Measurements from ENCODE around the gene OLFM1. TPM values are rescaled to one million over a fixed set of nuclear protein-coding genes. Genes with fewer than 3 reads are reported as not detected.

Gene OLFM1
- total RNA-seq, 1 experiment from 2014 or later: 3.5 TPM

DNA sequence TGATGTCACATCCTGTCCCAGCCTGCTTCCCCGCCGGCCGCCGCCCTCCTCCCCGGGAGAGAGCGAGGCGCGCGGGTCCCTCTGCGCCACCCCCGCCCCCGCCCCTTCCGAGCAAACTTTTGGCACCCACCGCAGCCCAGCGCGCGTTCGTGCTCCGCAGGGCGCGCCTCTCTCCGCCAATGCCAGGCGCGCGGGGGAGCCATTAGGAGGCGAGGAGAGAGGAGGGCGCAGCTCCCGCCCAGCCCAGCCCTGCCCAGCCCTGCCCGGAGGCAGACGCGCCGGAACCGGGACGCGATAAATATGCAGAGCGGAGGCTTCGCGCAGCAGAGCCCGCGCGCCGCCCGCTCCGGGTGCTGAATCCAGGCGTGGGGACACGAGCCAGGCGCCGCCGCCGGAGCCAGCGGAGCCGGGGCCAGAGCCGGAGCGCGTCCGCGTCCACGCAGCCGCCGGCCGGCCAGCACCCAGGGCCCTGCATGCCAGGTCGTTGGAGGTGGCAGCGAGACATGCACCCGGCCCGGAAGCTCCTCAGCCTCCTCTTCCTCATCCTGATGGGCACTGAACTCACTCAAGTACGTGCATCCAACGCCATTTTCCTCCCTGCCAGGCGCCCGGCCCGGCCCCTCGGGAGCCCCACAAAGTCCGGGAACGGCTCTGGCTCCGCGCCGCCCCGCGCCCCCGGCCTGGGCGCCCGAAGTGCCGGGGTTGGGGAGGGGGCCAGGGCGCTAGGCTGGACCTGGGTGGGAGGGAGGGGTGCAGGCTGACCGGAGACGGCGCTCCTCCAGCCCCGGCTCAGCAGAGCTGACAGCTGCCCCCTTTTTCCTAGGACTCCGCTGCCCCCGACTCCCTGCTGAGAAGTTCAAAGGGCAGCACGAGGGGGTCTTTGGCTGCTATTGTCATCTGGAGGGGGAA is 12.0 kb upstream of the OLFM1 start:
- H3K4me1 ChIP-seq (ENCODE audit: control insufficient read depth in 1 of 2, insufficient read depth in 2 of 2, low read length in 2 of 2): no peaks in the 10 kb centered on the region
- TF ChIP-seq ZNF274 (IDR thresholded peaks at IDR 0.05; ENCODE audit: low read depth, low read length): no peak
- TF ChIP-seq CTCF (IDR thresholded peaks at IDR 0.05 in 2 of 3, conservative IDR thresholded peaks at IDR 0.05 in 1 of 3; ENCODE audit: borderline replicate concordance in 1 of 3, insufficient read depth in 1 of 3, low read depth in 2 of 3, low read length in 2 of 3): no peak
- TF ChIP-seq CBX3 (IDR thresholded peaks at IDR 0.05; ENCODE audit: low read depth): no peak
- TF ChIP-seq RAD21 (IDR thresholded peaks at IDR 0.05; ENCODE audit: low read depth): no peak
- TF ChIP-seq TCF7L2 (IDR thresholded peaks at IDR 0.05; ENCODE audit: borderline replicate concordance, extremely low read depth, insufficient read depth, insufficient read length): no peak
- no peak for TF ChIP-seq ELF1 (IDR thresholded peaks at IDR 0.05; ENCODE audit: borderline replicate concordance, low read depth)
- no peak for TF ChIP-seq POLR2A (IDR thresholded peaks at IDR 0.05; ENCODE audit: borderline replicate concordance, extremely low read depth, insufficient read depth, insufficient read length)
- TF ChIP-seq EGR1 (IDR thresholded peaks at IDR 0.05; ENCODE audit: low read depth): no peak
- TF ChIP-seq ZFX (IDR thresholded peaks at IDR 0.05): no peak
- no peak for TF ChIP-seq YY1 (IDR thresholded peaks at IDR 0.05; ENCODE audit: extremely low read depth, insufficient replicate concordance, low read depth, low read length)
- TF ChIP-seq EZH2 (IDR thresholded peaks at IDR 0.05): no peak
- no peak for TF ChIP-seq REST (IDR thresholded peaks at IDR 0.05; ENCODE audit: low read depth)
- TF ChIP-seq CEBPB (IDR thresholded peaks at IDR 0.05; ENCODE audit: low read depth): no peak
- TF ChIP-seq JUND (IDR thresholded peaks at IDR 0.05): no peak
- TF ChIP-seq, protein P1, sequence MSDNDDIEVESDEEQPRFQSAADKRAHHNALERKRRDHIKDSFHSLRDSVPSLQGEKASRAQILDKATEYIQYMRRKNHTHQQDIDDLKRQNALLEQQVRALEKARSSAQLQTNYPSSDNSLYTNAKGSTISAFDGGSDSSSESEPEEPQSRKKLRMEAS (IDR thresholded peaks at IDR 0.05): no peak
- no peak for TF ChIP-seq SRF (IDR thresholded peaks at IDR 0.05; ENCODE audit: low read depth)
- no peak for TF ChIP-seq POLR2AphosphoS5 (IDR thresholded peaks at IDR 0.05; ENCODE audit: low read depth, low read length)
- CTCF ChIA-PET: no interaction called here
- H3K9me3 ChIP-seq (ENCODE audit: control insufficient read depth in 1 of 2, insufficient read depth in 1 of 2, low read depth in 1 of 2, low read length in 2 of 2): no peaks in the 10 kb centered on the region
- H3K4me3 ChIP-seq (replicated peaks in 1 of 2; ENCODE audit: low read depth in 1 of 2, low read length in 2 of 2): no peak overlapping the region
- H4K20me1 ChIP-seq (ENCODE audit: insufficient read depth): no peaks in the 10 kb centered on the region
- H3K9ac ChIP-seq (ENCODE audit: low read length): no peak overlapping the region
- no peaks in the 10 kb centered on the region for H3K9me2 ChIP-seq (ENCODE audit: insufficient read depth)
- H3K27me3 ChIP-seq (ENCODE audit: insufficient read depth, low read length): peaks cover 22% of the 10 kb centered on the region; the same call in 1 of the 2 replicates
- H2AFZ ChIP-seq (ENCODE audit: low read depth, low read length, poor library complexity, severe bottlenecking): no peak overlapping the region
- no peak for ATAC-seq
- RAD21 ChIA-PET (ENCODE audit: low non-redundant PET in 1 of 2, low total read pairs in 2 of 2, uncharacterized antibody in 2 of 2, unreplicated experiment in 2 of 2): no interaction called here
- no peak for DNase-seq (ENCODE audit: low read depth, low spot score)
- H3K79me2 ChIP-seq (ENCODE audit: insufficient read depth, low read length): no peaks in the 10 kb centered on the region
- no TSS peak for BruUV-seq (replicated peaks)
- no peak overlapping the region for H3K27ac ChIP-seq (ENCODE audit: low read depth, low read length)
- intact Hi-C loops (cut with micrococcal nuclease): no loop called here
- no peaks in the 10 kb centered on the region for H3K36me3 ChIP-seq (ENCODE audit: control insufficient read depth in 1 of 2, insufficient read depth in 2 of 2, low read length in 2 of 2)
- POLR2A ChIA-PET: no interaction called here
- H3K4me2 ChIP-seq (ENCODE audit: low read length): no peak overlapping the region
